ENCODE data around the gene TCAP.
A peak's percentile ranks its signal among the peaks of the same experiment; 100 is the strongest.

The TCAP gene

GRCh38 chr17:39667945-39668924, 3.1 kb downstream of the TCAP start, which contains the start of gene PNMT:
Gene PNMT, plus strand, starts transcription at chr17:39668453. Its CDS starts 23 bp downstream, at chr17:39668476.
- DNase-seq (ENCODE audit: low read depth): peak; percentile 34

GRCh38 chr17:39669897-39670735, 5.0 kb downstream of the TCAP start:
- no peak for DNase-seq (ENCODE audit: low read depth)

- no peak for DNase-seq (ENCODE audit: low read depth)
Measured at GRCh38 chr17:39670746-39671145, 5.6 kb downstream of the TCAP start.

- no peak for DNase-seq (ENCODE audit: low read depth)
Measured at GRCh38 chr17:39671651-39672521, 6.7 kb downstream of the TCAP start.

GRCh38 chr17:39672522-39673334, 7.6 kb downstream of the TCAP start:
- DNase-seq (ENCODE audit: low read depth): no peak

GRCh38 chr17:39673335-39674081, 8.4 kb downstream of the TCAP start:
- no peak for DNase-seq (ENCODE audit: low read depth)

- DNase-seq (ENCODE audit: low read depth): no peak
Measured at GRCh38 chr17:39674179-39674578, 9.0 kb downstream of the TCAP start.

GRCh38 chr17:39674702-39675389, 9.7 kb downstream of the TCAP start:
- DNase-seq (ENCODE audit: low read depth): no peak

GRCh38 chr17:39675390-39676082, 10.4 kb downstream of the TCAP start:
- DNase-seq (ENCODE audit: low read depth): no peak

- no peak for DNase-seq (ENCODE audit: low read depth)
Measured at GRCh38 chr17:39676198-39676819, 11.2 kb downstream of the TCAP start.

- no peak for DNase-seq (ENCODE audit: low read depth)
Measured at GRCh38 chr17:39677072-39677471, 11.9 kb downstream of the TCAP start.

GRCh38 chr17:39677542-39678339, 12.6 kb downstream of the TCAP start:
- DNase-seq (ENCODE audit: low read depth): no peak

GRCh38 chr17:39678340-39679116, 13.4 kb downstream of the TCAP start:
- no peak for DNase-seq (ENCODE audit: low read depth)

GRCh38 chr17:39679521-39680192, 14.5 kb downstream of the TCAP start:
- DNase-seq (ENCODE audit: low read depth): no peak

- DNase-seq (ENCODE audit: low read depth): no peak
Measured at GRCh38 chr17:39683295-39683939, 18.3 kb downstream of the TCAP start.

All from fibroblast of gingiva (primary cell).